Measurements from ENCODE around the gene PRKAG2.

The PRKAG2 gene

DNA sequence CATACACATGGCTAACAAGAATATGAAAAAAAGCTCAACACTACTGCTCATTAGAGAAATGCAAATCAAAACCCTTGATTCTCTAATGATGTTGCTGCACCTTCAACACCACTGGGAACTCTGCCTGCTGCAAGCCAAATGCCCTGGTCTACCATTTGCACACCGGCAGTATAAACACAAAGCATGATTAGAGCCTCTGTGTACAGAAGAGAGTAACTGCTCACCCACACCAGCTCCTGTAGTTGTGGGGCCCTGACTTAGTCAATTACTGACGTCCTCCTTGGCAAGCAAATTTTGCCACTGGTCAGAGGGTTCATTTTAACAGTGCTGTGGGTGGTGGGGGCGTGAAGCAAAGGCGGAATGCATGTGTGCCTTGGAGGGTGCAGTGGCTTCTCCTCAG is 261.1 kb downstream of the PRKAG2 start:
- Histone ChIP-seq H3K4me1 (ENCODE audit: control insufficient read depth, low read length) (no peaks in the 10 kb centered on the region), H3K9me2 (replicated peaks; ENCODE audit: control insufficient read depth, low read length) (no peaks in the 10 kb centered on the region), H3K36me3 (ENCODE audit: control insufficient read depth, low read length) (no peaks in the 10 kb centered on the region), H3K27ac (ENCODE audit: low read depth, low read length) (no peak overlapping the region), H3K4me3 (ENCODE audit: low read length) (no peak overlapping the region), H3K79me2 (ENCODE audit: control insufficient read depth, low read length) (no peaks in the 10 kb centered on the region), H3K27me3 (ENCODE audit: control insufficient read depth, low read length) (peaks cover 3% of the 10 kb centered on the region; the same call in 1 of the 2 replicates), H3K4me2 (ENCODE audit: low read length) (no peak overlapping the region), H4K20me1 (ENCODE audit: control insufficient read depth, insufficient read depth, low read depth, low read length) (no peaks in the 10 kb centered on the region), H3K9me3 (ENCODE audit: control insufficient read depth, insufficient read depth, low read length) (no peaks in the 10 kb centered on the region), H3F3A (ENCODE audit: control insufficient read depth, insufficient read depth) (no peaks in the 10 kb centered on the region)
- TF ChIP-seq EZH2phosphoT487 (IDR thresholded peaks at IDR 0.05; ENCODE audit: borderline replicate concordance, low read length) = no peak
- TF ChIP-seq CTCF (IDR thresholded peaks at IDR 0.05; ENCODE audit: low read depth, low read length, poor library complexity, severe bottlenecking) = no peak

- no peaks in the 10 kb centered on the region for H3F3A ChIP-seq (ENCODE audit: control insufficient read depth, insufficient read depth)
- H3K4me2 ChIP-seq (ENCODE audit: low read length) = no peak overlapping the region
- H3K27ac ChIP-seq (ENCODE audit: low read depth, low read length) = no peak overlapping the region
- no peaks in the 10 kb centered on the region for H3K79me2 ChIP-seq (ENCODE audit: control insufficient read depth, low read length)
- no peak overlapping the region for H3K4me3 ChIP-seq (ENCODE audit: low read length)
- H3K4me1 ChIP-seq (ENCODE audit: control insufficient read depth, low read length) = no peaks in the 10 kb centered on the region
- H4K20me1 ChIP-seq (ENCODE audit: control insufficient read depth, insufficient read depth, low read depth, low read length) = no peaks in the 10 kb centered on the region
- H3K36me3 ChIP-seq (ENCODE audit: control insufficient read depth, low read length) = no peaks in the 10 kb centered on the region
- H3K9me2 ChIP-seq (replicated peaks; ENCODE audit: control insufficient read depth, low read length) = no peaks in the 10 kb centered on the region
- H3K27me3 ChIP-seq (ENCODE audit: control insufficient read depth, low read length) = peaks cover 3% of the 10 kb centered on the region; the same call in 1 of the 2 replicates
- TF ChIP-seq EZH2phosphoT487 (IDR thresholded peaks at IDR 0.05; ENCODE audit: borderline replicate concordance, low read length) (no peak), CTCF (IDR thresholded peaks at IDR 0.05; ENCODE audit: low read depth, low read length, poor library complexity, severe bottlenecking) (no peak)
- H3K9me3 ChIP-seq (ENCODE audit: control insufficient read depth, insufficient read depth, low read length) = no peaks in the 10 kb centered on the region
Measured at GRCh38 chr7:151615058-151615457, 261.9 kb downstream of the PRKAG2 start.

DNA sequence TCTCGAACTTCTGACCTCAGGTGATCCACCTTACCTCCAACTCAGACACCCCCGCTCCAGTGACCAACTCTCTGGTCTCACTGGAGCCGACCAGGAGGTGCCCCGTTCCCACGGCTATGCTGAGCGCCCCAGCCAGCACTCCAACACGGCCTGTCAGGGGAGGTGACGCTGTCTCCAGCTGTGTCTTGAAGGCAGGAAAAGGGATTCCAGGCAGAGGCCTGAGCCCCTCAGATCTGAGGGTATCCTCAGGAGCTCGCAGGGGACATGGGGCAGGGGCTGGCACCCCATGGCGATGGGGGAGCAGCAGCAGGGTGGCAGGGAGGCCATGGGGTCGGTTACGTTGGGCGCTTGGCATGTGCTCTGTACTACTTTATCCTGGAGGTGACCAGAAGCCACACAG is 262.9 kb downstream of the PRKAG2 start:
- H3K4me1 ChIP-seq (ENCODE audit: control insufficient read depth, low read length) = no peaks in the 10 kb centered on the region
- no peak for TF ChIP-seq CTCF (IDR thresholded peaks at IDR 0.05; ENCODE audit: low read depth, low read length, poor library complexity, severe bottlenecking)
- TF ChIP-seq EZH2phosphoT487 (IDR thresholded peaks at IDR 0.05; ENCODE audit: borderline replicate concordance, low read length) = no peak
- no peaks in the 10 kb centered on the region for H3K9me3 ChIP-seq (ENCODE audit: control insufficient read depth, insufficient read depth, low read length)
- no peaks in the 10 kb centered on the region for H3F3A ChIP-seq (ENCODE audit: control insufficient read depth, insufficient read depth)
- no peak overlapping the region for H3K4me2 ChIP-seq (ENCODE audit: low read length)
- peaks cover 3% of the 10 kb centered on the region; the same call in 1 of the 2 replicates for H3K27me3 ChIP-seq (ENCODE audit: control insufficient read depth, low read length)
- H4K20me1 ChIP-seq (ENCODE audit: control insufficient read depth, insufficient read depth, low read depth, low read length) = no peaks in the 10 kb centered on the region
- no peak overlapping the region for H3K27ac ChIP-seq (ENCODE audit: low read depth, low read length)
- no peaks in the 10 kb centered on the region for H3K9me2 ChIP-seq (replicated peaks; ENCODE audit: control insufficient read depth, low read length)
- no peaks in the 10 kb centered on the region for H3K79me2 ChIP-seq (ENCODE audit: control insufficient read depth, low read length)
- H3K4me3 ChIP-seq (ENCODE audit: low read length) = no peak overlapping the region
- no peaks in the 10 kb centered on the region for H3K36me3 ChIP-seq (ENCODE audit: control insufficient read depth, low read length)

All from DOHH2 (cell line).